HG02763 (cell line): ENCODE measurements around the gene GREB1.

ENCODE experiments used
- ATAC-seq: cut with Tn5 transposase; IDR thresholded peaks from one replicate; pipeline ENCODE4 v1.9.1; 2021; ENCODE audit warnings: mild to moderate bottlenecking, moderate library complexity; ENCODE audit not compliant: unreplicated experiment

The GREB1 gene

DNA sequence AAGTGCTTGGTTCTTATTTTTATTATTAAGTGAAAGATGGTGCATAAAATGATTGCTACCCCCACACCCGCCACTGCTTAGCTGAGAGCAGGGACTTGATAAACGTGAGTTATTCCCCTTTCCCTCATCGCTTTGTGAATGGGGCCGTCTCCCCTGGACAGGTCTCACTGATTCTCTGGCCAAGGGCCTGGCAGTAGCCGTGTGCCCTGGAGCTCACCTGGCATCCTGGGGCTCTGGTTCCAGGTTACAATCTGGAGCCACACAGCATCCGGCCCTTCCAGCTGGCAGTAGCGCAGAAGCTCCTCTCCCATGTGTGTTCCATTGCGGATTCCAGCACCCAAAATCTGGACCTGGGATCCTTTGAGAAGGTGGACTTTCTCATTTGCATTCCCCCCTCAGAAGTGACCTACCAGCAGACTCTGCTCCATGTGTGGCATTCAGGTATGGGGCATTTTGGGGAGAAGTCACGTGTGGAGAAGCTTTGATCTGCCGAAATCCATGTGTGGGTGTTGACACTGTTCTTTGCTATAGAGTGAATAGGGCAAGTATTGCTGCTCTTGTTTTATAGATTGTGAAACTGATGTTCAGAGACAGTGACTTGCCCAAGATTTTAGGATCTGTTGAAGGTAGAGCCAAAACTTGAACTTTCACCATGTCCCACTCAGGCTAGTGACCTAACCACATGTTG lies 63.8 kb downstream of the GREB1 start:
- no peak for ATAC-seq

DNA sequence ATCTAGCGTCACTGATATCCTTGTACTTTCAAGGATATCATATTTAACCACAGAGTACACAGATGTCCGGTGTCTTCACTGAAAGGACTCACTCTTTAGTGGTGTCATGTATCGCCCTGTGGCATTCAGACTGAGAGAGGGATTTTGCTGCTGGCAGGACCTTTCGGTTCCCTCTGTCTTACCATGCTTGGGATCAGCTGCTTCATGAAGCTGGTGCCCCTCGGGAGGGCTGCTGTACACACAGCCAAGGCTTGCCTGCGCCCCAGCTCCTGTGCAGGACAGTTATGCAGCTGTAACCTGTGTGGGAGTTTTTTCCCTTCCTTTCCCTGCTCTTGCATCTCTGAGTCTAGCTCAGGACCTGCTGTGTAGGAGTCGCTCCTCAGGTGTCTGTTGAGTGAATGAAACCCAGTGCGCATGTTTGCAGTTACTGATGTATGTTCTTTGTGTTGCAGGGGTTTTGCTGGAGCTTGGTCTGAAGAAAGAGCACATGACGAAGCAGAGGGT lies 64.4 kb downstream of the GREB1 start:
- no peak for ATAC-seq

DNA sequence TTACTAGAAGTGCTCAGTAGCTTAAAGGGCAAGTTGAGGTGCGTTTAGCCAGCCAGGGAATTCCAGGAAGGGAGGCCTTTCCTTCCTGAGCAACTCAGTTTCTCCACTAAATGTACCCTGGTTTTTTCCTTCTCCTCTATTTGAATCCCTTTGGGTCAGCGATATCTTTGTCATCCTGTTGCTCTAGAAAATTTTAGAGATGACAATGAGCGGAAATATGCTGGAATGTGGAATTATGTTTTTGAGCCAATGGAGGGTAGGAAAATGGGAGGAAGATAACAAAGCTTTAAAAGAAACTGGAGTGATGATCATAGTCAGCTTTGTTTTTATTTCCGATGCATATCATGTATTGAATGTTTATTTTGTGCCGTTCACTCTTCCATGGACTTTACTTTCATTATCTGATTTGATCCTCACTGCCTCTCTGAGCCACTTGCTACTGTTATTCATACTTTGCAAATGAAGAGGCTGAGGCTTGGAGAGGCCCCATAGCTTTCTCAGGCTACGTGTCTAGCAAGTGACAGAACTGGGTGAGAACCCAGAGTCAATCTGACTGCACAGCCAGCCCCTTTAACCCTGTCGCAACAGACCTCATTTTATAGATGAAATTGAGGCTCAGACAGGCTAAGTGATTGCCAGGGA lies 68.8 kb downstream of the GREB1 start:
- no peak for ATAC-seq

DNA sequence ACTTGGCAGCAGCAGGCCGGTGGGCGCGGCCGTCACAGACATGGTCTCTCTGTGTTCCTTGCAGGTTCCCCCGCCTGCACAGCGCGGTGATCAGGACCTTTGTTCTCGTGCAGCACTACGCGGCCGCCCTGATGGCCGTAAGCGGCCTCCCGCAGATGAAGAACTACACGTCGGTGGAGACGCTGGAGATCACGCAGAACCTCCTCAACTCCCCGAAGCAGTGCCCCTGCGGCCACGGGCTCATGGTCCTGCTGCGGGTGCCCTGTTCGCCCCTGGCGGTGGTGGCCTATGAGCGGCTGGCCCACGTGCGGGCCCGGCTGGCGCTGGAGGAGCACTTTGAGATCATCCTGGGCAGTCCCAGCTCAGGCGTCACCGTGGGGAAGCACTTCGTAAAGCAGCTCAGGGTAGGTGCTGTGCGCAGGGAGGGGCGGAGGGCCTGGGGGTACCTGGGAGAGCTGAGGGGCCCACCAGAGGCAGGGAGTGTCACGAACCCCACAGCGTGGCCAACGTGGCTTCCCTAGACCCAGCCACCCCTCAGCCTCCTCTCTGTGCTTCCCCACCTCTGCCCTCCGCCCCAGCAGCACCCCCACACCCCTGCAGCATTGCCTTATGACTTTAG lies 76.9 kb downstream of the GREB1 start:
- no peak for ATAC-seq

DNA sequence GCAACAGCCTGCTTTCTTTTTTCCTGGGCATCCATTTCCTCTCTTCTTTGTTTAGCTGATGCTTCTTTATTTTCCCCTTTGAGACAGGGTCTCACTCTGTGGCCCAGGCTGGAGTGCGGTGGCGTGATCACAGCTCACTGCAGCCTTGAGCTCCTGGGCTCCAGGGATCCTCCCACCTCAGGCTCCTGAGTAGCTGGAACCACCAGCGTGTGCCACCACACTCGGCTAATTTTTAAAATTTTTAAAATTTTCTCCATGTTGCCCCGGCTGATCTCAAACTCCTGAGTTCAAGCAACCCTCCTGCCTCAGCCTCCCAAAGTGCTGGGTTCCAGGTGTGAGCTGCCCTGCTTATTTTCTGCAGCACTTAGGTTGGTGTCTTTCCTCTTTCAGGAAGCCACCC lies 77.4 kb downstream of the GREB1 start:
- no peak for ATAC-seq

DNA sequence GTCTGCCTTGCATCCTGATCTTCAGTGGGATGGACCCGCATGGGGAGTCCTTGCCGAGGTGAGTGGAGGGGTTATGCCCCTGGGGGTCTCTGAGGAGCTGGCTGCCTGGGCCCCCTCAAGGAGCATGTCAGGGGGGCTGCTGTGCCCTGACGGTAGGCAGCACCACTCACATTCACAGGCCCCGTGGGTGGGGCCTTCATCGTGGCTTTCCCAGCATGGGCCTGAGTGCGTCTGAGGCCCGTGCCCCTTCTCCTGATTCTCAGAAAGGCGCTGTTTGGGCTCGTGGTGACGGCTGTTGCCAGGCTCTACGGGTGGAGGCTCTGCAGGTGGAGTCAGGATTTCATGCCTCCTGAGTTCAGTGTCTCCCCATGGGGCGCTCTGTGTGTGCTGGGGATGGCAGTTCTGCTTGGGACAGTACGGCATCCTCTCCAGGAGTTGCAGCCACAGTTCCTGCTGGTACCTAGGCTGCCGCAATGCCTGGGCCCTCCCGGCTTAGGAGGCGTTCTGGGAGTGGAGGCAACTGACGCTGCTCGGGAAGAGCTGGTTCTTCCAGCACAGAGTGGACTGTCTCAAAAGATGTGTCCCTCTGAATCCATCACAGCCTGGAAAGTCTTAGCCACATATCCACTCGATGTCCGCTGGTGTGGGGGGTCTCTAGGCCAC lies 78.8 kb downstream of the GREB1 start:
- ATAC-seq = no peak

DNA sequence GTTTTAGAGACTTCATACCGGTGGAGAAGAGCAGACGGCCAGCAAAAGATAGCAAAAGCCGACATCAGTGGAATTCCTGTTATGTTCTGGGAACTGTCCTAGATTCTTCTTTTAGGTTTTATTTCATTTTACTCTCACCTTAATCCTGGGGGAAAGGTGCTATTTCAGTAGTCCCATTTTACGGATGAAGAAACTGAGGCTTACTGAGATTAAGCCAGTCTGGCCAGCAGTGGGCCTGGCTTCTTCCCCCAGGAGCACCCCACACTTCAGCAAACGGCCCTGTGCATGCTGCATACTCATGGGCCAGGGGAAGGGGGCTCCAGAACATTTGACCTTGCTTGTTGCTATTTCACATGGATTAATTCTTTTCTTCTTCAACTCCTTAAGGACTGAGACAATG lies 79.5 kb downstream of the GREB1 start:
- no peak for ATAC-seq

DNA sequence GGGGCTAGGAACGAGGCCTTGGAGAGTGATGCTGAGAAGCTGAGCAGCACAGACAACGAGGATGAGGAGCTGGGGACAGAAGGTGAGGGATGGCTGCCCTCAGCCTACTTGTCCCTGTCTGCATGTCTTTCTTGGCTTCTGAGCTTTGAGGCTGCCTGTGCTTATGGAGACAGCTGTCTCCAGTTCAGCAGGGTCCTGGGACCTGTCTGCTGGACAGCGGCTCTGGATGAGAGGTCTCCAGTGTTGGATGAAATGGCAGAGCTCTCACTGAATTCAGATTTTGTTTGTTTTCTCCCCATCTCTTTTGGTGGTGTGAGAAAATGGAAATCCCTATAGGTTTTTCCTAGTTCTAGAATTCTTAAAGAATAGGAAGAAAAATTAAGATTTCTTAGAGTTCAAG lies 81.4 kb downstream of the GREB1 start:
- ATAC-seq = no peak

DNA sequence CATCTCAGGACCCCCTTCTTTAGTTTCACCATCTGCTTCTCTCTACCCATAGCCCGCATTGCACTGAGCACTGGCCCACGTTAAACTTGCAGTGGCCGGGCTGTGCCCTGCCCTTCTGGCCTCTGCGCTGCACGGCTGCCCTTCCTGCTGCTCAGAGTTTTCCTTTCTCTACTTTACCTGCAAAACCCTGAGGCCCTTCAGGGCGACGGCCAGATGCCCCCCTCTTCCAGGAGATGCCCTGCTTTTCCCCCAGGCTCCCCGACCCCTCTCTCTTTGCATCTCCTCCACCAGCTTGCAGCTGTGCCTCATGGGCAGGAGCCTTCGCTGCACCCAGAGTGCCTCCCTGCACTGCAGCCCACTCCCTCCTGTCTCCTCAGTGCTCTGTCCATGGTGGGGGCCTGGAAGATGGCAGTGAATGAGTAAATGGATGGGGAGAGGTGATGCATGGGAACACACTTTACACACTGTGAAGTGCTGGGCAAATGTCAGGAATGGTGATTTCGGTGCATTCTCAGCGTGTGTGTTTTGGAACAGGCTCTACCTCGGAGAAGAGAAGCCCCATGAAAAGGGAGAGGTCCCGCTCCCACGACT lies 82.3 kb downstream of the GREB1 start:
- ATAC-seq = no peak

DNA sequence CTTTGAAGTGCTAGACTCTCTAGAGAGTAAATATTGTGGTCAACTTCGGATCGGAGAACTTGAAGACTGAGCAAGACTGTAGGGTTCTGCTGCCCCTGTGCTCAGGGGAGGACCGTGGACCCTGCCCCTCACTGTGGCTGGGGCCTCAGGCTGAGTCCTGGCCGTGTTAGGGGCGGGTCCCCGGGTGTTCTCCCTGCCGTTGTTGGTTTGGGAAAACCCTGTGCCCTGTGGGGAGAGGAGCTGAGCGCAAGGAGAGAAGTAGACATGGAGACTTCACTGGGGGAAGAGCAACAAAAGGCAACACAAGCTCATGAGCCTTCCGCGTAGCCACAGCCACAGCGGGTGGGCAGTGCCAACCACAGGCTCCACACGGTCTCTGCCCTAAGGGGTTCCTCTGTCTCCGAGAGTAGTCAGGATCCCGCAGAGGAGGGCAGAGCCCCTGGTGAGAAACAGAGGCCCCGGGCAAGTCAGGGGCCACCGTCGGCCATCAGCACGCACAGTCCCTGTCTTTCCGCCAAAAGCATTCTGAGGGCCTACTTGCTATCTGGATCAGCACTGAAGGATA lies 83.1 kb downstream of the GREB1 start:
- ATAC-seq = no peak

DNA sequence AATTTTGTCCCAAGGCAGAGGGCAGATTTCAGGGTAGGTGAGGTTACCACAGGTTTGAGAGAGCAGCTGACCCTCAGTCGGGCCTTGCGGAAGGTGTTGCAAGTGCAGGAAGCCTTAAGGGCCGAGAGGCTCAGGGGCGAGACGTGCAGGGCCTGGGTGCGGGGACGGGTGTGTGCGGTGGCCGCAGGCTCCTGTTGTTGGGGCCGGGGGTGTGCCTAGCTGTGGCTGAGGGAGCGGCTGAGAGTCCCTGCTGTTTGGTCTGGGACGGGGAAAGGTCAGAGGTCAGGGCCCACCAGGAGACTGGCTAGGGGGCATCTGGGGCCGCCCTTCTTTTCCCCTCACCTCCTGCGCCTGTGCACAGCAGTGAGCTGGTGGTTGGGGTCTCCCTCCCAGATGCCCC lies 83.7 kb downstream of the GREB1 start:
- no peak for ATAC-seq

DNA sequence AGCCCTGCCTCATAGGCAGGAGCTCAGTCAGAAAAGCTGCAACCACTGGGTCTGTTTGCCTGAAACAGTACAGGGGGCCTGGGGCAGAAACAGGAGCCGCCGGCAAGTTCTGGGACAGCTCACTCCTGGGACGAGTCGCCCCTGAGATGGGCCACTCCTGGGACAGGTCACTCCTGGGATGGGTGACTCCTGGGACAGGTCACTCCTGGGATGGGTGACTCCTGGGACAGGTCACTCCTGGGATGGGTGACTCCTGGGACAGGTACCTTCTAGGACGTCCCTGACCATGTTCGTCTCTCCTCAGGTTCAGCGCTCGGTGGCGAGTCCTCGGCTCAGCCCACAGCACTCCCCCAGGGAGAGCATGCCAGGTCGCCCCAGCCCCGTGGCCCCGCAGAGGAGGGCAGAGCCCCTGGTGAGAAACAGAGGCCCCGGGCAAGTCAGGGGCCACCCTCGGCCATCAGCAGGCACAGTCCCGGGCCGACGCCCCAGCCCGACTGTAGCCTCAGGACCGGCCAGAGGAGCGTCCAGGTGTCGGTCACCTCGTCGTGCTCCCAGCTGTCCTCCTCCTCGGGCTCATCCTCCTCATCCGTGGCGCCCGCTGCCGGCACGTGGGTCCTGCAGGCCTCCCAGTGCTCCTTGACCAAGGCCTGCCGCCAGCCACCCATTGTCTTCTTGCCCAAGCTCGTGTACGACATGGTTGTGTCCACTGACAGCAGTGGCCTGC lies 84.3 kb downstream of the GREB1 start:
- ATAC-seq = no peak

DNA sequence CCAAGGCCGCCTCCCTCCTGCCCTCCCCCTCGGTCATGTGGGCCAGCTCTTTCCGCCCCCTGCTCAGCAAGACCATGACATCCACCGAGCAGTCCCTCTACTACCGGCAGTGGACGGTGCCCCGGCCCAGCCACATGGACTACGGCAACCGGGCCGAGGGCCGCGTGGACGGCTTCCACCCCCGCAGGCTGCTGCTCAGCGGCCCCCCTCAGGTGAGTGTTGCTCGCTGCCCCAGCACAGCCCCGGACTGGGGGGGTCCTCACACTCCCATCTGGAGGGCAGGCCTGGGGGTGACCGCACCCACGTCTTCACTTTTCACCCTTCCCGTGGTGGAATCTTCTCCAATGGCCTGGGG lies 84.8 kb downstream of the GREB1 start:
- ATAC-seq = no peak

DNA sequence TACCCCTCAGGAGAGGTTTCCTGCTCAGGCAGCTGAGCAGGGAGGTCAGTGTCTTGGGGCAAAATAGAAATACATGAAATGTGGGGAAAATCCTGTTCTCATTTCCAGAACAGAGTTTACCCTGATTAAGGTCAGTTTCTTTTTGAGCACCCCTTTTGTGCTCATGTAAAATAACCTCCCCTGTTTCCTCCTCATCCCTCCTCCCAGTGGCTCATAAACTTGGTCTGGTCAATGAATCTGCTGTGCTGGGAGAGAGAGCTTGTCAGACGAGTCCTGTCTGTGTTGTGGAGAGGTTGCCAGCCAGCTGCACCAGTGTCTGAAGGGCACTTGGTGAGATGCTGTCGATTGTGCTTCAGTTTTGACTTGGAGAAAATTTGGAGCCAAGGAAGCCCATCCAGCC lies 87.6 kb downstream of the GREB1 start:
- ATAC-seq = no peak

DNA sequence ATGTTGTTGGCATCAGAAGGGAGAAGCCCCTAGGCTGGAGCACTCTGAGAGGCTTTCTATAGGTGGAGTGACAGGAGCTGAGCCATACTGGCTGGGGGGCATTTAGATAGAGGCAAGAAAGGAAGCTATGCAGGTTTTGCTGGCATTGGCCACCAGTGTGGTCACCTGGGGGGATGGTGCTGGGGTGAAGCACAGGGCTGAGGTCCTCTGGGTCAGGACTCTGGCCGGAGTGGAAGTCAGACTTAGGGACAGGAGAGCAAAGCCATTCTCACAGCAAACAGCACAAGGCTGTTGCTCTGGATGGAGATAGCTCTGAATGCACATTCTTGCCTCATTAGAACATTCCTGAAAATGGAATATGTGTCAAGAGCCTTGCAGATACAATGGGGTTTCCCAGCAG lies 88.8 kb downstream of the GREB1 start:
- ATAC-seq = no peak

DNA sequence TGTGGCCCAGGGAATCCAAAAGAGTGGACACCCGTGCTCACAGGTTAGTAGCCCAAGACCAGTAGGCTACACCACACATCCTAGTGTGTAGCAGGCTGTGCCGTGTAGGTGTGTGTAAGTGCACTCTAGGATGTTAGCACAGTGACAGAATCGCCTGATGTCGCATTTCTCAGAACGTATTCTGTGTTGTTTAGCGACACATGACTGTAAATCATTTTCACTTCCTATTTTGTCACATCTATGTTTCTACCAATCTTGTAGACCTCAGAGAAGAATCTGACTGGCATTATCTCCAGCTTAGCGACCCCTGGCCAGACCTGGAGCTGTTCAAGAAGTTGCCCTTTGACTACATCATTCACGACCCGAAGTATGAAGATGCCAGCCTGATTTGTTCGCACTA lies 91.0 kb downstream of the GREB1 start:
- ATAC-seq = no peak

DNA sequence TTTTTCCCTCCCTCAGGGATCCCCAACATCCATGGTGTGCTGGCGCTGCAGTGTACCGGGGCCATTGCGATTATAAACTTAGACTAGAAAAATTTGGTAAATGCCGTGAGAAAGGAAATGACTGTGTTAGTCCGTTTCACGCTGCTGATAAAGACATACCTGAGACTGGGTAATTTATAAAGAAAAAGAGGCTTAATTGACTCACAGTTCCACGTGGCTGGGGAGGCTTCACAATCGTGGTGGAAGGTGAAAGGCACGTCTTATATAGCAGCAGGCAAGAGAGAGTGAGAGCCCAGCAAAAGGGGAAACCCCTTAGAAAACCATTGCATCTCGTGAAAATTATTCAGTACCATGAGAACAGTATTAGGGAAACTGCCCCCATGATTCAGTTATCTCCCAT lies 91.8 kb downstream of the GREB1 start:
- no peak for ATAC-seq

DNA sequence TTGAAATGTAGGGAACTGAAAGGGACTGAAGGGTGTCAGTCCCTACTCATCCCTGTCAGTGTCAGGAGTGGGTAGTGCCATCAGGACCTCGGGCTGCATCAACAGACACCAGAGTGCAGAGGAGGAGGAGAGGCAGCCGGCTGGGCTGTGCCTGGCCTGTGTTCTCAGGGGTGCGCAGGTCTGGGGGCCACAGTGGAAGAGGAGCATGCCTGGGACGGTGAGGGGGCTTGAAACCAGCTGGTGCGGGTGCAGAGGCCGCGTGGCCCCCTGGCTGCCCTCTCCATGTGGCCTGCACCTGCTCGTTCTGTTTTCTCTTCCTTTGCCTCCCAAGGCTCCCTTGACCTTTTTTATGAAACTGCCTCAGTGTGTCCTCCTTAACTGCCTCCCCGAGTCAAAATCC lies 94.8 kb downstream of the GREB1 start:
- no peak for ATAC-seq

DNA sequence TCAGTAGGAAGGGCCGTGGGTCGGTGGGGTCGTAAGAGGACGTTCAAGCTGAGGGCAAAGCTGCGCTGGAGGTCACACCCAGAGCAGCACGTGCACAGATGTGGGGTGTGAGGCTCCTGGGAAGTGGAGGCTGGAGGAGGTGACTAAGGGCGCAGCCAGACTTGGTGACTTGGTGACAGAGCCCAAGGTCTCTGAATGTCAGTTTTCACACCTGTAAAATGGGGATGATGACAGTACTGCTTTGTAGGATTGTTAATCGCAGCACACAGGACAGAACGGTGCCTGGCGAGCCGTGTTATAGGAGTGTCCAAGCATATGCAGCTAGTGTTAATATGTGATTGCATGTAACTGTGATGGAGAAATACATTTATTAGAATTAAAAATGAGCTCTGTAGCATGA lies 95.4 kb downstream of the GREB1 start:
- ATAC-seq = no peak

DNA sequence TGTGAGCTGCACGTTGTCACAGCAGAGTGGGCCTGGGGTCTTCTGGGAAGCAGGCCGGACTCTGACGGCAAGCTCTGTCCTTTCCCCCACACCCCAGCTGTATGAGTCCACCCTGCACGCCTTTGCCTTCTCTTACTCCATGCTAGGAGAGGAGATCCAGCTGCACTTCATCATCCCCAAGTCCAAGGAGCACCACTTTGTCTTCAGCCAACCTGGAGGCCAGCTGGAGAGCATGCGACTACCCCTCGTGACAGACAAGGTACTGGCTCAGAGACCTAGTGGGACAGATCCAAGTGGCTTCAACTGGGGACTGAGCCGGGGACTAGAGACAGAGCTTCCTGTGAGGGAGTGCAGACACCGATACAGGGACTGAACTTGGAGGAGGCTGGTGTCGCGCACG lies 96.0 kb downstream of the GREB1 start:
- no peak for ATAC-seq

DNA sequence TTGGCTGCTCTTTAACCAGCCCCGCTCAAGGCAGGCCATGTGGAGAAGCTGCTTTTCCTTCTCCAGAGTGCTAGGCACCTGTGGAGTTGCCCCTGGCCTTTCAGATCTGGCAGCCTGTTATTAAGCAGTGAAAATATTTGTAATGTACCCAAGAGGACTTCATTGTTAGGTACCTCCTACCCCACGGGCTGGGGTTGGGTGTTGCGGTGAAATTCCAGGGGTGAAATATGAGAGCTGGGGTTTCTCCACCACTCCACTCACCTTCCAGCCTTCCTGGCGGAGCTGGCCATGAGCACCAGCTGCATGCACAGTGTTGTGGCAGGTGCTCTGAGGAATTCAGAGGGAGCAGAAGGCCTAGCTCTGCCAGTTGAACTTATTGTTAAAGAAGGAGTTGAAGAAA lies 97.0 kb downstream of the GREB1 start:
- ATAC-seq = no peak
